ENCODE results near the gene MRAP2.

GRCh38 chr6:84017709-84018452, 15.7 kb upstream of the MRAP2 start:
- no peak; the same call in 1 of the 2 replicates for TF ChIP-seq GATA2 (IDR thresholded peaks at IDR 0.05; ENCODE audit: low read depth, low read length)
- TF ChIP-seq GATA3 (IDR thresholded peaks at IDR 0.05; ENCODE audit: low read depth, low read length) = no peak

Data from SH-SY5Y (cell line).